HepG2 (cell line): ENCODE measurements around the gene ARL2. TPM values are rescaled to one million over a fixed set of nuclear protein-coding genes. Genes with fewer than 3 reads are reported as not detected.

Experiments used
- CSRNP1 ChIP-seq: sonication (generic); formaldehyde crosslinking; IDR thresholded peaks from 2 replicates; pipeline ENCODE4 v1.8.1; 2023; ENCODE audit warnings: mild to moderate bottlenecking, missing genetic modification reagents
- ERF ChIP-seq: IDR thresholded peaks from 2 replicates; pipeline ENCODE4 v1.6.1; 2018; ENCODE audit warnings: missing biosample characterization, missing genetic modification reagents
- IRF2 ChIP-seq: IDR thresholded peaks from 2 replicates; pipeline ENCODE4 v1.6.1; 2018; ENCODE audit warnings: missing genetic modification reagents, missing compliant biosample characterization
- KDM4B ChIP-seq: sonication (generic); formaldehyde crosslinking; IDR thresholded peaks from 2 replicates; pipeline ENCODE4 v1.4.0; 2020; ENCODE audit warnings: missing genetic modification reagents
- MTA1 ChIP-seq: sonication (generic); formaldehyde crosslinking; IDR thresholded peaks from 2 replicates; pipeline ENCODE4 v1.4.0; 2020; ENCODE audit warnings: missing genetic modification reagents, mild to moderate bottlenecking, borderline replicate concordance
- PAF1 ChIP-seq: IDR thresholded peaks from 2 replicates; pipeline ENCODE4 v1.6.1; 2016; ENCODE audit warnings: missing genetic modification reagents, missing compliant biosample characterization
- SALL2 ChIP-seq: sonication (generic); formaldehyde crosslinking; IDR thresholded peaks from 2 replicates; pipeline ENCODE4 v1.8.1; 2023; ENCODE audit warnings: mild to moderate bottlenecking, missing genetic modification reagents, inconsistent platforms
- SMAD1 ChIP-seq: sonication (generic); formaldehyde crosslinking; IDR thresholded peaks from 2 replicates; pipeline ENCODE4 v1.4.0; 2020; ENCODE audit warnings: missing genetic modification reagents, low read depth, mild to moderate bottlenecking, borderline replicate concordance
- YY1 ChIP-seq: IDR thresholded peaks from 2 replicates; pipeline ENCODE4 v1.6.1; 2011; ENCODE audit warnings: low read length, low read depth, moderate library complexity, mild to moderate bottlenecking; ENCODE audit not compliant: insufficient read depth, insufficient replicate concordance
- ZBED4 ChIP-seq: sonication (generic); formaldehyde crosslinking; IDR thresholded peaks from 2 replicates; pipeline ENCODE4 v1.4.0; 2020; ENCODE audit warnings: missing genetic modification reagents, borderline replicate concordance
- ZFP41 ChIP-seq: sonication (generic); formaldehyde crosslinking; IDR thresholded peaks from 2 replicates; pipeline ENCODE4 v1.4.0; 2020; ENCODE audit warnings: mild to moderate bottlenecking, missing genetic modification reagents, borderline replicate concordance
- ZGPAT ChIP-seq: IDR thresholded peaks from 2 replicates; pipeline ENCODE4 v1.6.1; 2016; ENCODE audit warnings: mild to moderate bottlenecking
- ZNF607 ChIP-seq: sonication (generic); formaldehyde crosslinking; IDR thresholded peaks from 2 replicates; pipeline ENCODE4 v1.5.1; 2020; ENCODE audit warnings: missing genetic modification reagents, mild to moderate bottlenecking, borderline replicate concordance
- ZNF672 ChIP-seq: sonication (generic); formaldehyde crosslinking; IDR thresholded peaks from 2 replicates; pipeline ENCODE4 v1.8.1; 2022; ENCODE audit warnings: missing genetic modification reagents
- ZNF891 ChIP-seq: sonication (generic); formaldehyde crosslinking; IDR thresholded peaks from 2 replicates; pipeline ENCODE4 v1.5.0; 2020; ENCODE audit warnings: mild to moderate bottlenecking, missing genetic modification reagents
- polyA plus RNA-seq, 8 experiments: library from polyadenylated mRNA; depleted of rRNA in 3 of 8; stranded (reverse) in 7 of 8; unstranded in 1 of 8; fragments of >200 nt; fragmentation: Illumina TruSeq in 4 of 8; extraction: Trizol in 4 of 8; gene quantifications; 2 replicates each; pipeline versions ENCODE4 v1.2.1 to v1.2.3, GENCODE V29; 2011 to 2016; ENCODE audit warnings: low read depth in 4 of 8, missing spikeins in 1 of 8, mixed read lengths in 1 of 8; ENCODE audit not compliant: insufficient read depth in 1 of 8
- total RNA-seq, 5 experiments: library from RNA; depleted of rRNA; stranded (reverse); fragments of >200 nt; fragmentation: Illumina TruSeq; extraction: Trizol; gene quantifications; 2 replicates each; pipeline ENCODE4 v1.2.3, GENCODE V29; 2016; ENCODE audit warnings: low read depth in 1 of 5
- TF ChIP-seq, protein P1 (sequence below): sonication (generic); formaldehyde crosslinking; IDR thresholded peaks from 2 replicates; pipeline ENCODE4 v1.8.1; 2023; ENCODE audit warnings: mild to moderate bottlenecking, inconsistent platforms, moderate library complexity, missing genetic modification reagents, borderline replicate concordance
- TF ChIP-seq, protein P2 (sequence below): sonication (generic); formaldehyde crosslinking; IDR thresholded peaks from 2 replicates; pipeline ENCODE4 v1.4.0; 2020; ENCODE audit warnings: missing genetic modification reagents

Gene ARL2
- total and polyA plus RNA-seq, 2 of the 13 experiments (the other 11 are each of a cell fraction or from before 2014, with no cell fraction given): 82.9 to 84.4 TPM

DNA sequence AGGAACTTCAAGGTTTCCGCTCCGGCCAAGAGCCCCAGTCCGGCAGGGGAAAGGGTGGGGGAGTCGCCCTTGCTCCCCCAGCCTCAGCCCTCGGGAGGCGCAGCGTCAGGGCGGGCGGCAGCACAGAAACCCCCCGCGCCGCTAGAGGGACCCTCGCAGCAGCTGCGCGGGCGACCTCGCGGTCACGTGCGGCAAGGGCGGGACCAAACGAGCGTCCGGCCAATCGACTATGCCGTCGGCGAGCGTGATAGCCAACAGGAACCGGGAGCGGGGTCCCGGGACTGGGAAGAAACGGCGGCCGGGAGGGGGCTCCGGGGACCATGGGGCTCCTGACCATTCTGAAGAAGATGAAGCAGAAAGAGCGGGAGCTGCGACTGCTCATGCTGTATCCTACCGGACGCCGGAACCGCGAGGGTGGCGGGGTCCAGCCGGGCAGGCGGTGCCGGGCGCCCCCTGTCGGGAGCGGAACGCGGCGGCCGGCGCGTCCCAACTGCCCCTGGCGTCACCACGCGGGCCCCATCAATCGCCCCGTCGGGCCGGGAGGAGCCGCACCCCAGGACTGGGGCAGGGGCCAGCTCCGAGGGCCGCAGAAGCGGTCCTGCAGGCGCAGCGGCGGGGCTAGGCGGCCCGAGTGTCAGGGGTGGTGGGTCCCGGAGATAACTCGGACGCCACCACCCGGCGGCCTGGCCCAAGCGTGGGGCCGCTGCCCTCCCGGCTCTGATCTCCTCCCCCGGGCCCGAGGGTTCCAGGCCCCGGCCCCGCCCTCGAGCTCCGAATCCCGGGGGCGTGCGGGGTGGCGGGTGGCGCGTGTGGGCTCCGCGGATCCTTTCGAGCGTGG, at the start of gene ARL2 (continued):
- TF ChIP-seq ZBED4 (CRISPR knock-in tag): peak; percentile 55; the same call in 1 of the 2 replicates
- TF ChIP-seq, protein P1, sequence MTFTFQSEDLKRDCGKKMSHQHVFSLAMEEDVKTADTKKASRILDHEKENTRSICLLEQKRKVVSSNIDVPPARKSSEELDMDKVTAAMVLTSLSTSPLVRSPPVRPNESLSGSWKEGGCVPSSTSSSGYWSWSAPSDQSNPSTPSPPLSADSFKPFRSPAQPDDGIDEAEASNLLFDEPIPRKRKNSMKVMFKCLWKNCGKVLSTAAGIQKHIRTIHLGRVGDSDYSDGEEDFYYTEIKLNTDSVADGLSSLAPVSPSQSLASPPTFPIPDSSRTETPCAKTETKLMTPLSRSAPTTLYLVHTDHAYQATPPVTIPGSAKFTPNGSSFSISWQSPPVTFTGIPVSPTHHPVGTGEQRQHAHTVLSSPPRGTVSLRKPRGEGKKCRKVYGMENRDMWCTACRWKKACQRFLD (CRISPR knock-in tag): peak; percentile 67; the same call in 1 of the 2 replicates
- TF ChIP-seq ZNF891: peak; percentile 92
- TF ChIP-seq, protein P2, sequence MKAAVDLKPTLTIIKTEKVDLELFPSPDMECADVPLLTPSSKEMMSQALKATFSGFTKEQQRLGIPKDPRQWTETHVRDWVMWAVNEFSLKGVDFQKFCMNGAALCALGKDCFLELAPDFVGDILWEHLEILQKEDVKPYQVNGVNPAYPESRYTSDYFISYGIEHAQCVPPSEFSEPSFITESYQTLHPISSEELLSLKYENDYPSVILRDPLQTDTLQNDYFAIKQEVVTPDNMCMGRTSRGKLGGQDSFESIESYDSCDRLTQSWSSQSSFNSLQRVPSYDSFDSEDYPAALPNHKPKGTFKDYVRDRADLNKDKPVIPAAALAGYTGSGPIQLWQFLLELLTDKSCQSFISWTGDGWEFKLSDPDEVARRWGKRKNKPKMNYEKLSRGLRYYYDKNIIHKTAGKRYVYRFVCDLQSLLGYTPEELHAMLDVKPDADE: no peak; the same call in 1 of the 2 replicates
- no peak for TF ChIP-seq KDM4B (CRISPR knock-in tag)
- peak; percentile 65; the same call in 1 of the 2 replicates for TF ChIP-seq MTA1 (CRISPR knock-in tag)
- TF ChIP-seq ERF (CRISPR knock-in tag): peak; percentile 78; the same call in 1 of the 2 replicates
- TF ChIP-seq ZNF672 (CRISPR knock-in tag): no peak
- TF ChIP-seq CSRNP1 (CRISPR knock-in tag): no peak
- TF ChIP-seq SALL2 (CRISPR knock-in tag): peak; percentile 82
- TF ChIP-seq ZGPAT: peak; percentile 75
- no peak; the same call in 1 of the 2 replicates for TF ChIP-seq SMAD1 (CRISPR knock-in tag)
- no peak for TF ChIP-seq PAF1
- no peak for TF ChIP-seq ZFP41
- no peak for TF ChIP-seq YY1
- 0 out of 2 replicates have a peak, but pooled peaks have one; percentile 8 for TF ChIP-seq ZNF607
- no peak for TF ChIP-seq IRF2
